Transverse colon (tissue), 4 donors: ENCODE data around the gene FSTL3. TPM values are rescaled to one million over a fixed set of nuclear protein-coding genes. Genes with fewer than 3 reads are reported as not detected.

Source experiments
- DNase-seq: peaks from one replicate; pipeline ENCODE4 v3.0.0-alpha.2; 2019
- H3K27ac ChIP-seq, 4 donors: fragments of 200-600 bp; sonication (generic); 2 replicates each; pipeline ENCODE4 v1.5.1; 2016 to 2018; ENCODE audit warnings: inconsistent platforms in 4 of 4
- H3K27me3 ChIP-seq: fragments of 200-600 bp; sonication (generic); 2 replicates; pipeline ENCODE4 v1.5.1; 2017; ENCODE audit warnings: inconsistent platforms
- H3K36me3 ChIP-seq, 4 donors: fragments of 200-600 bp; sonication (generic); 2 replicates each; pipeline ENCODE4 v1.5.1; 2017 to 2019; ENCODE audit warnings: inconsistent platforms in 4 of 4
- H3K4me1 ChIP-seq, 4 donors: fragments of 200-600 bp; sonication (generic); 2 replicates each; pipeline ENCODE4 v1.5.1; 2017 to 2020; ENCODE audit warnings: inconsistent platforms in 4 of 4
- H3K4me3 ChIP-seq, 4 donors: fragments of 200-600 bp; sonication (generic); 1 replicate in 1 of 4; 2 replicates in 3 of 4; pipeline versions ENCODE4 v1.5.1 to v1.6.1; 2017 to 2019; ENCODE audit warnings: inconsistent platforms in 4 of 4
- H3K9me3 ChIP-seq, 2 donors: fragments of 200-600 bp; sonication (generic); 2 replicates each; pipeline ENCODE4 v1.5.1; 2017 to 2019; ENCODE audit warnings: inconsistent platforms in 2 of 2
- CTCF ChIP-seq, 5 experiments: fragments of 200-600 bp in 3 of 5; fragments of 450-650 bp in 2 of 5; sonication (generic) in 3 of 5; IDR thresholded peaks; 1 replicate in 2 of 5; 2 replicates in 3 of 5; pipeline ENCODE4 v1.5.1; 2016 to 2017; ENCODE audit warnings: antibody characterized with exemption in 5 of 5, inconsistent platforms in 3 of 5, mild to moderate bottlenecking in 2 of 5, moderate library complexity in 1 of 5
- EP300 ChIP-seq: sonication (generic); formaldehyde crosslinking; IDR thresholded peaks from one replicate; pipeline ENCODE4 v1.6.1; 2017; ENCODE audit warnings: antibody characterized with exemption, low read depth
- POLR2A ChIP-seq: fragments of 450-650 bp; IDR thresholded peaks from one replicate; pipeline ENCODE4 v1.6.1; 2016; ENCODE audit warnings: antibody characterized with exemption, mild to moderate bottlenecking, moderate library complexity
- POLR2AphosphoS5 ChIP-seq, 3 donors: sonication (generic); formaldehyde crosslinking; IDR thresholded peaks; one replicate each; pipeline ENCODE4 v1.6.1; 2016; ENCODE audit warnings: antibody characterized with exemption in 3 of 3
- WGBS, 2 donors: methylation state at CpG; one replicate each; pipeline ENCODE4 v1.1.5; 2018; ENCODE audit warnings: low coverage in 1 of 2; 5-methylcytosine and 5-hydroxymethylcytosine counted together
- in situ Hi-C, 4 donors: fragments of 200-750 bp; cut with MboI; loops; one replicate each; pipeline versions ENCODE4 v1.15.0 to v1.15.1; 2017; ENCODE audit warnings: low sequenced_read_pairs in 3 of 4, low pct_ligation_motif_present in 1 of 4, low pct_unique_long_range_greater_than_20kb in 1 of 4
- intact Hi-C: fragments of 100-400 bp; cut with DNase I; formaldehyde crosslinking; loops from one replicate; pipeline ENCODE4 v1.15.1; 2023; ENCODE audit warnings: low total_unique reads
- total RNA-seq, 4 donors: library from RNA; depleted of rRNA; stranded (reverse); fragments of >200 nt; gene quantifications; one replicate each; pipeline ENCODE4 v1.1.0, GENCODE V29; 2016

The FSTL3 gene
- total RNA-seq, 4 donors from 2014 or later = 14.1 to 37.9 (median 31.2) TPM

DNA sequence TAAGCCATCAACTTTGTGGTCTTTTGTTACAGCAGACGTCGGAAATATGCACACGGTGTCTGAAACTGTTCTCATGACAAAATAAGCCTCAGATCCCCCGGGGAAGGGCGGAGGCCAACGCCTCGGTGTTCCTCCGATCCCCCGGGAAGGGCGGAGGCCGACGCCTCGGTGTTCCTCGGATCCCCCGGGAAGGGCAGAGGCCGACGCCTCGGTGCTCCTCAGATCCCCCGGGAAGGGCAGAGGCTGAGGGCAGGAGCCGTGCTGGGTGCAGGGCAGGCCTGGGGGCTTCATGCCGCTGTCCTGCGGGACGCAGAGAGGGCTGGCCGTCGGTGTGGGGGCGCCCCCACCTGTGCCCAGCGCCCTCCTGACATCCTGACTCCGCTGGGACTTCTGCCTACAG lies 31.8 kb upstream of the FSTL3 start:
- intact Hi-C loops (no loop called here), in situ Hi-C loops (no loop called here)
- TF ChIP-seq POLR2A (no peak), CTCF (IDR thresholded peaks at IDR 0.05) (no peak), POLR2AphosphoS5 (IDR thresholded peaks at IDR 0.05) (no peak), EP300 (no peak)
- H3K27me3 ChIP-seq = no peaks in the 10 kb centered on the region
- H3K4me3 ChIP-seq = no peak overlapping the region
- no peaks in the 10 kb centered on the region for H3K9me3 ChIP-seq
- DNase-seq = no peak
- peaks cover 0 to 30% (median 15%) of the 10 kb centered on the region in 4 donors for H3K36me3 ChIP-seq
- H3K4me1 ChIP-seq = peaks cover under 1 to 6% (median 3%) of the 10 kb centered on the region in 4 donors
- 75% methylated on average over 24 of the region's 28 CpGs; no CpG with 5 or more reads in 1 of the 2 donors for WGBS, 2 donors
- H3K27ac ChIP-seq = no peak overlapping the region

- peaks cover 0 to 33% (median 17%) of the 10 kb centered on the region in 4 donors for H3K36me3 ChIP-seq
- DNase-seq = no peak
- H3K27me3 ChIP-seq = no peaks in the 10 kb centered on the region
- intact Hi-C loops (no loop called here), in situ Hi-C loops (no loop called here)
- no peak overlapping the region for H3K4me3 ChIP-seq
- H3K27ac ChIP-seq = no peak overlapping the region
- 76% methylated on average over 14 of the region's 14 CpGs; no CpG with 5 or more reads in 1 of the 2 donors for WGBS, 2 donors
- no peak for TF ChIP-seq EP300
- no peak for TF ChIP-seq CTCF (IDR thresholded peaks at IDR 0.05)
- TF ChIP-seq POLR2AphosphoS5 (IDR thresholded peaks at IDR 0.05) = no peak
- TF ChIP-seq POLR2A = no peak
- H3K9me3 ChIP-seq = no peaks in the 10 kb centered on the region
- peaks cover 0 to 5% (median 2%) of the 10 kb centered on the region in 4 donors for H3K4me1 ChIP-seq
Measured at GRCh38 chr19:644789-645188, 31.4 kb upstream of the FSTL3 start.

DNA sequence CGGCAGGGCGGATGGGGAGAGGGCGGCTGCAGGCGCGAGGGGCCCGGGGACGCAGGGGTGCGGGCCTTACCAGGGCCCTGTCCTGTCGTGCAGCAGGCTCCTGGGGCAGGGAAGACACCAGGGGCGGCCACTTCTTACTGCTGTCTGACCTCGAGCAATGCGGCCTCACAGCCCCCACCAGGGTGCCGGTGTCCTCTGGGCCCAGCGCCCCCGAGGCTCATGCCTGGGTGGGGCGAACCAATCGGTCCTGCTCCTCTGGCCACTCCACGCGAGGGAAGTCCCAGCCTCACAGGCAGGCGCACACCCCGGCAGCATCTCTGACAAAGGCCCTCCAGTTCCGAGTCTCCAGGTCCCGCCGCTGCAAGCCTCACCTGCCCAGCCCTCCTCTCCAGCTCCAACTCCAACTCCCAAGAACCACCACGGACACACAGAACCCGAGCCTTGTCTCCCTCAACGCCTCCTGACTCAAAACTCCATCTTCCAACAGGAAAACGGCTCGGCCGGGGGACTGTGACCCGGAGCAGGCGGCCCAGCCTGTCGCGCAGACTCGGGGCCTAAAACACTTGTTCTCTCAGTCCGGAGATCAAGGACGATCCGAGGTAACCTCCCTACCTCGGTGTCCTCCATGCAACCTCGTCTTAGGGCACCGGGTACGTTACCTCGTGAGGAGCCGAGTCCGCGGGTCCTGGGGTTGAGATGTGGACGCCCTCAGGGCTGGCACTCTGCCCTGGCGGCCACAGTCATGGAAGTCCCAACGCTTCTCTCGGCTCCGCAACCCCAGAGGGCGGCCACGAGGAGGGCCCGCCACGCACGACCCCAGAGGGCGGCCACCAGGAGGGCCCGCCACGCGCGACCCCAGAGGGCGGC lies 30.0 kb upstream of the FSTL3 start:
- no peak for TF ChIP-seq EP300
- no peak for TF ChIP-seq POLR2AphosphoS5 (IDR thresholded peaks at IDR 0.05)
- no peak for TF ChIP-seq CTCF (IDR thresholded peaks at IDR 0.05)
- TF ChIP-seq POLR2A = no peak
- no peak for DNase-seq
- H3K36me3 ChIP-seq = peaks cover 0 to 36% (median 20%) of the 10 kb centered on the region in 4 donors
- in situ Hi-C loops (no loop called here), intact Hi-C loops (no loop called here)
- no peaks in the 10 kb centered on the region for H3K27me3 ChIP-seq
- H3K9me3 ChIP-seq = no peaks in the 10 kb centered on the region
- no peak overlapping the region for H3K4me3 ChIP-seq
- H3K4me1 ChIP-seq = no peaks in the 10 kb centered on the region
- no peak overlapping the region for H3K27ac ChIP-seq
- 92 to 100% methylated on average over 4 to 56 of the region's 62 CpGs for WGBS, 2 donors

- H3K9me3 ChIP-seq = no peaks in the 10 kb centered on the region
- no peak for DNase-seq
- TF ChIP-seq POLR2AphosphoS5 (IDR thresholded peaks at IDR 0.05) = no peak
- no peak for TF ChIP-seq POLR2A
- TF ChIP-seq CTCF (IDR thresholded peaks at IDR 0.05) = no peak
- no peak for TF ChIP-seq EP300
- no peaks in the 10 kb centered on the region for H3K27me3 ChIP-seq
- no peak overlapping the region for H3K27ac ChIP-seq
- no peak overlapping the region for H3K4me3 ChIP-seq
- intact Hi-C loops (no loop called here), in situ Hi-C loops (no loop called here)
- WGBS, 2 donors = 94% methylated on average over 37 of the region's 48 CpGs; no CpG with 5 or more reads in 1 of the 2 donors
- no peaks in the 10 kb centered on the region for H3K4me1 ChIP-seq
- H3K36me3 ChIP-seq = peaks cover 0 to 38% (median 22%) of the 10 kb centered on the region in 4 donors
Measured at GRCh38 chr19:646779-647565, 29.2 kb upstream of the FSTL3 start.
